ENCODE measurements around the gene JAZF1. TPM values are rescaled to one million over a fixed set of nuclear protein-coding genes. Genes with fewer than 3 reads are reported as not detected.

Gene JAZF1
- total RNA-seq, 1 experiment from 2014 or later: 3.4 TPM

- no peak overlapping the region for H3K4me3 ChIP-seq (replicated peaks in 1 of 2; ENCODE audit: low read depth in 1 of 2, low read length in 2 of 2)
- H3K9me3 ChIP-seq (ENCODE audit: control insufficient read depth in 1 of 2, insufficient read depth in 1 of 2, low read depth in 1 of 2, low read length in 2 of 2): no peaks in the 10 kb centered on the region
- RAD21 ChIA-PET (ENCODE audit: low non-redundant PET in 1 of 2, low total read pairs in 2 of 2, uncharacterized antibody in 2 of 2, unreplicated experiment in 2 of 2): no interaction called here
- no peak for TF ChIP-seq ZNF274 (IDR thresholded peaks at IDR 0.05; ENCODE audit: low read depth, low read length)
- TF ChIP-seq, protein P1, sequence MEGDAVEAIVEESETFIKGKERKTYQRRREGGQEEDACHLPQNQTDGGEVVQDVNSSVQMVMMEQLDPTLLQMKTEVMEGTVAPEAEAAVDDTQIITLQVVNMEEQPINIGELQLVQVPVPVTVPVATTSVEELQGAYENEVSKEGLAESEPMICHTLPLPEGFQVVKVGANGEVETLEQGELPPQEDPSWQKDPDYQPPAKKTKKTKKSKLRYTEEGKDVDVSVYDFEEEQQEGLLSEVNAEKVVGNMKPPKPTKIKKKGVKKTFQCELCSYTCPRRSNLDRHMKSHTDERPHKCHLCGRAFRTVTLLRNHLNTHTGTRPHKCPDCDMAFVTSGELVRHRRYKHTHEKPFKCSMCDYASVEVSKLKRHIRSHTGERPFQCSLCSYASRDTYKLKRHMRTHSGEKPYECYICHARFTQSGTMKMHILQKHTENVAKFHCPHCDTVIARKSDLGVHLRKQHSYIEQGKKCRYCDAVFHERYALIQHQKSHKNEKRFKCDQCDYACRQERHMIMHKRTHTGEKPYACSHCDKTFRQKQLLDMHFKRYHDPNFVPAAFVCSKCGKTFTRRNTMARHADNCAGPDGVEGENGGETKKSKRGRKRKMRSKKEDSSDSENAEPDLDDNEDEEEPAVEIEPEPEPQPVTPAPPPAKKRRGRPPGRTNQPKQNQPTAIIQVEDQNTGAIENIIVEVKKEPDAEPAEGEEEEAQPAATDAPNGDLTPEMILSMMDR (IDR thresholded peaks at IDR 0.05 in 2 of 3, conservative IDR thresholded peaks at IDR 0.05 in 1 of 3; ENCODE audit: borderline replicate concordance in 1 of 3, insufficient read depth in 1 of 3, low read depth in 2 of 3, low read length in 2 of 3): no peak
- TF ChIP-seq, protein P2, sequence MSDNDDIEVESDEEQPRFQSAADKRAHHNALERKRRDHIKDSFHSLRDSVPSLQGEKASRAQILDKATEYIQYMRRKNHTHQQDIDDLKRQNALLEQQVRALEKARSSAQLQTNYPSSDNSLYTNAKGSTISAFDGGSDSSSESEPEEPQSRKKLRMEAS (IDR thresholded peaks at IDR 0.05): no peak
- TF ChIP-seq EZH2 (IDR thresholded peaks at IDR 0.05): no peak
- no peak for TF ChIP-seq FOSL1 (IDR thresholded peaks at IDR 0.05; ENCODE audit: low read depth)
- TF ChIP-seq REST (IDR thresholded peaks at IDR 0.05; ENCODE audit: low read depth): no peak
- TF ChIP-seq YY1 (IDR thresholded peaks at IDR 0.05; ENCODE audit: extremely low read depth, insufficient replicate concordance, low read depth, low read length): no peak
- no peak for TF ChIP-seq CEBPB (IDR thresholded peaks at IDR 0.05; ENCODE audit: low read depth)
- TF ChIP-seq POLR2A (IDR thresholded peaks at IDR 0.05; ENCODE audit: borderline replicate concordance, extremely low read depth, insufficient read depth, insufficient read length): no peak
- TF ChIP-seq ATF3 (IDR thresholded peaks at IDR 0.05): no peak
- no peak for TF ChIP-seq POLR2AphosphoS5 (IDR thresholded peaks at IDR 0.05; ENCODE audit: low read depth, low read length)
- H3K4me2 ChIP-seq (ENCODE audit: low read length): no peak overlapping the region
- H3K9me2 ChIP-seq (ENCODE audit: insufficient read depth): no peaks in the 10 kb centered on the region
- H3K9ac ChIP-seq (ENCODE audit: low read length): no peak overlapping the region
- DNase-seq (ENCODE audit: low read depth, low spot score) (no peak), ATAC-seq (no peak)
- no peaks in the 10 kb centered on the region for H4K20me1 ChIP-seq (ENCODE audit: insufficient read depth)
- H2AFZ ChIP-seq (ENCODE audit: low read depth, low read length, poor library complexity, severe bottlenecking): no peak overlapping the region
- BruUV-seq (replicated peaks): no TSS peak
- H3K27me3 ChIP-seq (ENCODE audit: insufficient read depth, low read length): no peaks in the 10 kb centered on the region
- H3K79me2 ChIP-seq (ENCODE audit: insufficient read depth, low read length): no peaks in the 10 kb centered on the region
- H3K36me3 ChIP-seq (ENCODE audit: control insufficient read depth in 1 of 2, insufficient read depth in 2 of 2, low read length in 2 of 2): no peaks in the 10 kb centered on the region
- no peak overlapping the region for H3K27ac ChIP-seq (ENCODE audit: low read depth, low read length)
- intact Hi-C loops (cut with micrococcal nuclease): no loop called here
- POLR2A ChIA-PET: no interaction called here
- CTCF ChIA-PET: no interaction called here
- peaks cover 0 to 8% of the 10 kb centered on the region in 2 experiments; a peak in 2 of 4 replicates for H3K4me1 ChIP-seq (ENCODE audit: control insufficient read depth in 1 of 2, insufficient read depth in 2 of 2, low read length in 2 of 2)
These were observed 231.7 kb downstream of the JAZF1 start for GRCh38 chr7:27948861-27949260.
